Esophagus squamous epithelium (tissue), 5 donors: ENCODE results near the gene BCL10. TPM values are rescaled to one million over a fixed set of nuclear protein-coding genes. Genes with fewer than 3 reads are reported as not detected.

Experiments used
- DNase-seq: peaks from one replicate; lab custom pipeline; 2025; lab: John Stamatoyannopoulos, UW
- H3K27ac ChIP-seq, 4 donors: fragments of 200-600 bp; sonication (generic); one replicate each; pipeline ENCODE4 v1.5.1; 2016 to 2019; ENCODE audit warnings: mild to moderate bottlenecking in 1 of 4
- H3K27me3 ChIP-seq, 4 donors: fragments of 200-600 bp; sonication (generic); 1 replicate in 3 of 4; 2 replicates in 1 of 4; pipeline versions ENCODE4 v1.5.1 to v1.6.0; 2017 to 2021; ENCODE audit warnings: antibody characterized with exemption in 1 of 4
- H3K36me3 ChIP-seq, 3 donors: fragments of 200-600 bp; sonication (generic); one replicate each; pipeline ENCODE4 v1.5.1; 2016 to 2019
- H3K4me1 ChIP-seq, 3 donors: fragments of 200-600 bp; sonication (generic); one replicate each; pipeline ENCODE4 v1.5.1; 2017 to 2019
- H3K4me3 ChIP-seq, 4 donors: fragments of 200-600 bp; sonication (generic); 1 replicate in 3 of 4; 2 replicates in 1 of 4; pipeline ENCODE4 v1.5.1; 2016 to 2019; ENCODE audit warnings: mild to moderate bottlenecking in 2 of 4, moderate library complexity in 1 of 4
- H3K9me3 ChIP-seq, 3 donors: fragments of 200-600 bp; sonication (generic); one replicate each; pipeline ENCODE4 v1.5.1; 2016 to 2019
- POLR2A ChIP-seq, 4 donors: fragments of 450-650 bp; IDR thresholded peaks; one replicate each; pipeline ENCODE4 v1.6.1; 2017; ENCODE audit warnings: antibody characterized with exemption in 4 of 4, mild to moderate bottlenecking in 4 of 4, moderate library complexity in 3 of 4
- WGBS, 2 donors: methylation state at CpG; one replicate each; pipeline ENCODE4 v1.1.5; 2018; 5-methylcytosine and 5-hydroxymethylcytosine counted together
- intact Hi-C: fragments of 100-400 bp; cut with DNase I; formaldehyde crosslinking; loops from one replicate; pipeline ENCODE4 v1.15.0; 2022
- total RNA-seq, 4 donors: library from RNA; depleted of rRNA; stranded (reverse); fragments of >200 nt; gene quantifications; one replicate each; pipeline ENCODE4 v1.1.0, GENCODE V29; 2016
- TF ChIP-seq, protein P1 (sequence below), 6 experiments: fragments of 450-650 bp in 4 of 6; fragments of 200-600 bp in 2 of 6; sonication (generic) in 2 of 6; IDR thresholded peaks; one replicate each; pipeline ENCODE4 v1.5.1; 2016 to 2019; ENCODE audit warnings: antibody characterized with exemption in 6 of 6, mild to moderate bottlenecking in 4 of 6, moderate library complexity in 4 of 6
- donor health status: DM: yes; HTN: yes; CAD: no.

The BCL10 gene
- total RNA-seq, 4 donors from 2014 or later: 24.4 to 42.3 (median 27.0) TPM

DNA sequence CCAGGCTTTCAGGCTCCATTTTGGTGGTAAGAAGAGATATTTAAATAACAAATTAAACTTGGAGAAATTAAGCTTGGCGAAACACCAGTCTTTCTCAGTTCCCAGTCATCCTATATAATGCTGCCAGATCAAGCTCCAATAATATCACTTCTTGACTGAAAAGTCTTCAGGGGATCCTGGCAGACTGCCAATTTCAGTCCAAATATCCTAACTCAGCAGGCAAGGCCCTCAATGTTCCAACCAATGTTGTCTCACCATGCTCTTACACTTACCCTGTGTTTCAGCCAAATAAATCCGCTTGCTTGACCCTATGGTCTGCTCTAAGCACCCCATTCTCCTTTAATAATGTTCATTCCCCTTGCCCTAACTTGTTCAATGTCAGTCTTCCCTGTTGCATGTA lies 39.9 kb upstream of the BCL10 start:
- no peaks in the 10 kb centered on the region for H3K9me3 ChIP-seq
- intact Hi-C loops: no loop called here
- TF ChIP-seq POLR2A (IDR thresholded peaks at IDR 0.05): no peak
- TF ChIP-seq, protein P1, sequence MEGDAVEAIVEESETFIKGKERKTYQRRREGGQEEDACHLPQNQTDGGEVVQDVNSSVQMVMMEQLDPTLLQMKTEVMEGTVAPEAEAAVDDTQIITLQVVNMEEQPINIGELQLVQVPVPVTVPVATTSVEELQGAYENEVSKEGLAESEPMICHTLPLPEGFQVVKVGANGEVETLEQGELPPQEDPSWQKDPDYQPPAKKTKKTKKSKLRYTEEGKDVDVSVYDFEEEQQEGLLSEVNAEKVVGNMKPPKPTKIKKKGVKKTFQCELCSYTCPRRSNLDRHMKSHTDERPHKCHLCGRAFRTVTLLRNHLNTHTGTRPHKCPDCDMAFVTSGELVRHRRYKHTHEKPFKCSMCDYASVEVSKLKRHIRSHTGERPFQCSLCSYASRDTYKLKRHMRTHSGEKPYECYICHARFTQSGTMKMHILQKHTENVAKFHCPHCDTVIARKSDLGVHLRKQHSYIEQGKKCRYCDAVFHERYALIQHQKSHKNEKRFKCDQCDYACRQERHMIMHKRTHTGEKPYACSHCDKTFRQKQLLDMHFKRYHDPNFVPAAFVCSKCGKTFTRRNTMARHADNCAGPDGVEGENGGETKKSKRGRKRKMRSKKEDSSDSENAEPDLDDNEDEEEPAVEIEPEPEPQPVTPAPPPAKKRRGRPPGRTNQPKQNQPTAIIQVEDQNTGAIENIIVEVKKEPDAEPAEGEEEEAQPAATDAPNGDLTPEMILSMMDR (IDR thresholded peaks at IDR 0.05): no peak
- no peak overlapping the region for H3K27ac ChIP-seq
- peaks cover 0 to 32% (median 12%) of the 10 kb centered on the region in 3 donors for H3K4me1 ChIP-seq
- no peaks in the 10 kb centered on the region for H3K36me3 ChIP-seq
- no peak for DNase-seq
- no peak overlapping the region for H3K4me3 ChIP-seq
- WGBS, 2 donors: 90 to 96% methylated on average over 2 of the region's 2 CpGs
- no peaks in the 10 kb centered on the region for H3K27me3 ChIP-seq

DNA sequence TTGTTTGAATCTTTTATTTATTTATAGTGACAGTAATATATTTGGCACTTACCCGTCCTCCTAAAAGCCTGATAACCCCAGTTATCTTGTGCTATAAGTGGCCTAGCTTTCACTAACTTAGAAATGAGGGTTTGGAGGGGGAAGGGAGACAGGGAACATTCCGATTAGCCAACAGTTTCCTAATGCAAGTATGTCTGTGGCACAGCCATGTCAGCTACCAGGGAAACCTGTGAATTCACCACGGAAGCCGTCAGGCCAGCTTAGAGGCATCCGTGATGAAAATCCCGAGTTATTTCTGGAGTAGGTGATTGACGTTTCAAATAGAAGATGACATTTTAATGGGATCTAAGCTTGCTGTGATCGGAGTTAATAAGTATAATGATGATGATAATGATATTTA lies 39.4 kb upstream of the BCL10 start:
- Histone ChIP-seq H3K4me1 (peaks cover 0 to 28% (median 12%) of the 10 kb centered on the region in 3 donors), H3K4me3 (no peak overlapping the region), H3K36me3 (no peaks in the 10 kb centered on the region), H3K9me3 (no peaks in the 10 kb centered on the region), H3K27ac (no peak overlapping the region), H3K27me3 (no peaks in the 10 kb centered on the region)
- intact Hi-C loops: no loop called here
- 77 to 84% methylated on average over 8 of the region's 8 CpGs for WGBS, 2 donors
- DNase-seq: no peak
- no peak for TF ChIP-seq POLR2A (IDR thresholded peaks at IDR 0.05)
- TF ChIP-seq, protein P1 (IDR thresholded peaks at IDR 0.05): no peak

DNA sequence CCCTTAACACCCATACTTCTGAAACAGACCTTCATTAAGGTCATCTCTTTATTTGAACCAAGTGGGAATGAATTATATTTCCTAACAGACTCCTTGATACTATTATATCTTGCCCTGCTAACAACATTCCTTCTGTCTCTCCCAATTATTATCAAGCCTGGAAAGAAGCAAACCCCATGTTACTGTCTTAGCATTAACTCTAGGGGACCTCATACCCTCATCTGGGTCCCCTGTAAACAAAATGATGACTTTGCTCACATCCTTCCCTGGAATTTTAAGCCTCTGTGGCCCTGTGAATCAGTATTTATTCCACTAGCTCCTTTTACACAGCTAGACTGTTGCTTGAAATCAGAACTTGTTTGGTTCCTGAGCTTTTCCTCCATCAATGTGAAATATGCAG lies 38.3 kb upstream of the BCL10 start:
- no peaks in the 10 kb centered on the region for H3K36me3 ChIP-seq
- no peaks in the 10 kb centered on the region for H3K9me3 ChIP-seq
- no peak overlapping the region for H3K4me3 ChIP-seq
- intact Hi-C loops: no loop called here
- peaks cover 0 to 17% (median 3%) of the 10 kb centered on the region in 3 donors for H3K4me1 ChIP-seq
- H3K27ac ChIP-seq: peak overlapping the region in 2 of 4 donors; percentile 10 to 49
- TF ChIP-seq, protein P1 (IDR thresholded peaks at IDR 0.05): no peak
- TF ChIP-seq POLR2A (IDR thresholded peaks at IDR 0.05): no peak
- DNase-seq: no peak
- H3K27me3 ChIP-seq: no peaks in the 10 kb centered on the region

DNA sequence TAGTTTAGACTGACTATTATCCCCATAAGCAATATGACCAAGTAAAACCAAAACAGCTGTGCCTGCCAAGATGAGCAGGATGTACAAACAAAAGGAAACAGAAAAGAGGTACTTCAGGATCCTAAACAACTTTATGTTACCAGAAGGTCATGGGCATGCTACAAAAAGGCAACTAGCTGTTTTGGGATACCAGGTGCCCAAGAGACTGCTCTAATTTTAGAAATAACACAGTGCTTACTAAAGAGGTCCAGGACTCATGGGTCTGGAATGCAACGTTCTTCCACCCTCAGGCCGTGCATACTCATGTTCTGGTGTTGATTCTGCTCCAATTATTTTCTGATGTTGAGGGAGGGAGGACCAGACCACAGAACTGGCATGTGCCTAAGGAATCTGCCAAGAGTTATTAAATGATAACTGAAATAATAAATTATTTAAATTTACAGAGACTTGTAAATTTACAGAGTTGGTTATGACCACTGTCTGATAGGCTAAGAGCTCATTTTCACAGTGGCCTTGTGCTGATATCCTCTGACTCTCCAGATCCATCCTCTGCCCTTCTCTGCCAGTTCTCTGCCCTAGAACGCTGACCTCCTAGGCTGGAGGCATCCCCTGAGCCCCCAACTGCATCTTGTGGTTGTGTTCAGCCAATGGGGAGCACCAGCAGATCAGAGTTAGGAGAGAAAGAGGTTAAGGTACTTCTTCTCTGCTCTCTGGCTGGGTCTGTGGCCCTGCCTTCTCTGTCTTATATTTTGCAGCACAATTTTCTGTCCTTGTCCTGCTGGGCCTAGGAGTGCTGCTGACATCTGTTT lies 37.7 kb upstream of the BCL10 start:
- WGBS, 2 donors: 30 to 41% methylated on average over 3 of the region's 3 CpGs
- intact Hi-C loops: no loop called here
- DNase-seq: no peak

DNA sequence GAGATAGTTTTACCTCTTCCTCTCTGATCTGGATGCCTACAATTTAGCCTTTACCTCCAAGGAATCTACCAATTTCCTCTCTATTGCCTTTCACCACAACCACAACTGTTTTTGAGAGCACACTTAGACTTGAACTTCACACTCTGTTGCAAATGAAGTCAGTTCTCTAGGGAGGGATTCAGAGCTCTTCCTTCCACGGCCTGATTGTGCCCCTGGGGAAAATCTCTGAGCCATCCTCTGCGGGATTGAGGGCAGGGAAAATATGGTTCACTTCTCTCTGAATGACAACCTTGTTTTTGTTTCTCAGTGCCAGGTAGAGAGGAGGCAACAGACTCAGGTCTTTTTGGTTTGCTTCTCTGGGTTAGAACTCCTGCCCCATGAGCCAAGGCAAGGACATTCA lies 35.4 kb upstream of the BCL10 start:
- intact Hi-C loops: no loop called here
- Histone ChIP-seq H3K9me3 (no peaks in the 10 kb centered on the region), H3K27me3 (no peaks in the 10 kb centered on the region), H3K4me3 (no peak overlapping the region), H3K4me1 (peaks cover 0 to 25% (median 13%) of the 10 kb centered on the region in 3 donors), H3K27ac (no peak overlapping the region), H3K36me3 (no peaks in the 10 kb centered on the region)
- TF ChIP-seq POLR2A (IDR thresholded peaks at IDR 0.05): no peak
- TF ChIP-seq, protein P1 (IDR thresholded peaks at IDR 0.05): no peak
- no peak for DNase-seq
- 8 to 43% methylated on average over 2 of the region's 2 CpGs for WGBS, 2 donors

More for the DNA sequence above, 37.7 kb upstream of the BCL10 start:
- Histone ChIP-seq H3K9me3 (no peaks in the 10 kb centered on the region), H3K4me1 (peaks cover 0 to 12% (median 3%) of the 10 kb centered on the region in 3 donors), H3K36me3 (no peaks in the 10 kb centered on the region), H3K27me3 (no peaks in the 10 kb centered on the region), H3K4me3 (no peak overlapping the region), H3K27ac (peak overlapping the region in 3 of 4 donors; percentile 10 to 49 (median 15))
- no peak for TF ChIP-seq POLR2A (IDR thresholded peaks at IDR 0.05)
- TF ChIP-seq, protein P1 (IDR thresholded peaks at IDR 0.05): no peak
